Heart left ventricle (tissue), 16 donors: ENCODE data around the gene WIPF1. TPM values are rescaled to one million over a fixed set of nuclear protein-coding genes. Genes with fewer than 3 reads are reported as not detected.

Experiments used
- ATAC-seq, 4 donors: fragments of 200-7000 bp; cut with Tn5 transposase; one replicate each; pipeline ENCODE4 v1.9.1; 2020 to 2022; ENCODE audit warnings: moderate library complexity in 4 of 4, mild to moderate bottlenecking in 3 of 4, moderate number of reproducible peaks in 1 of 4
- DNase-seq, 5 donors: peaks; one replicate each; pipeline ENCODE4 v3.0.0-alpha.2; 2020
- H3K27ac ChIP-seq, 12 donors: fragments of 200-600 bp; sonication (generic) in 4 of 12; one replicate each; pipeline versions ENCODE4 v1.5.0 to v1.8.0; 2016 to 2022; ENCODE audit warnings: mild to moderate bottlenecking in 2 of 12
- H3K27me3 ChIP-seq, 9 donors: fragments of 200-600 bp; sonication (generic) in 2 of 9; one replicate each; pipeline versions ENCODE4 v1.5.1 to v1.8.0; 2016 to 2022; ENCODE audit warnings: mild to moderate bottlenecking in 3 of 9
- H3K36me3 ChIP-seq, 9 donors: fragments of 200-600 bp; sonication (generic) in 2 of 9; one replicate each; pipeline versions ENCODE4 v1.5.0 to v1.8.0; 2018 to 2022; ENCODE audit warnings: mild to moderate bottlenecking in 2 of 9
- H3K4me1 ChIP-seq, 12 donors: fragments of 200-600 bp; sonication (generic) in 4 of 12; one replicate each; pipeline versions ENCODE4 v1.5.0 to v1.8.0; 2016 to 2022; ENCODE audit warnings: mild to moderate bottlenecking in 3 of 12
- H3K4me3 ChIP-seq, 12 donors: fragments of 200-600 bp; sonication (generic) in 4 of 12; one replicate each; pipeline versions ENCODE4 v1.5.0 to v1.8.0; 2017 to 2022; ENCODE audit warnings: mild to moderate bottlenecking in 9 of 12, moderate library complexity in 4 of 12
- H3K9me3 ChIP-seq, 12 donors: fragments of 200-600 bp; sonication (generic) in 4 of 12; one replicate each; pipeline versions ENCODE4 v1.5.0 to v1.8.0; 2016 to 2022; ENCODE audit warnings: mild to moderate bottlenecking in 1 of 12
- CTCF ChIP-seq, 12 donors: fragments of 200-600 bp; sonication (generic) in 4 of 12; IDR thresholded peaks; one replicate each; pipeline versions ENCODE4 v1.5.0 to v1.8.0; 2018 to 2022; ENCODE audit warnings: antibody characterized with exemption in 12 of 12, mild to moderate bottlenecking in 5 of 12
- POLR2A ChIP-seq, 2 donors: fragments of 450-650 bp; IDR thresholded peaks; one replicate each; pipeline ENCODE4 v1.6.1; 2017; ENCODE audit warnings: antibody characterized with exemption in 2 of 2, mild to moderate bottlenecking in 2 of 2, moderate library complexity in 2 of 2
- WGBS, 4 donors: extraction: QIAGEN DNeasy Blood & Tissue Kit in 2 of 4; methylation state at CpG; one replicate each; pipeline versions ENCODE4 v1.1.5 to v1.1.7; 2013 to 2018; 5-methylcytosine and 5-hydroxymethylcytosine counted together
- intact Hi-C, 10 donors: fragments of 100-400 bp; cut with DNase I; formaldehyde crosslinking; loops; one replicate each; pipeline versions ENCODE4 v1.11.1 to v1.14.2; 2022
- polyA plus RNA-seq, 2 donors: library from polyadenylated mRNA; stranded (reverse); fragments of 200-250 nt; gene quantifications; one replicate each; pipeline ENCODE4 v1.2.3, GENCODE V29; 2013
- total RNA-seq, 9 donors: library from RNA; depleted of rRNA in 2 of 9; stranded (reverse); fragments of >200 nt in 2 of 9; fragmentation: NEBNext Ultra II Directional in 3 of 9; extraction: Animal tissue kit (Norgen Biotek cat#: 25700) in 3 of 9; gene quantifications; one replicate each; pipeline versions ENCODE4 v1.1.0 to v1.2.4, GENCODE V29; 2016 to 2023
- donor health status: ischemic (EF 13 %, LVEDD 7.1; RV severe dilation, severe dysfunction).
- donor health status: healthy with polysubstance abuse.
- donor health status: DM: no; HTN: yes; CAD: no.
- donor health status: DM: no; HTN: no; CAD: no.
- donor health status: ischemic (EF 25% LVEDD 6.9; RV normal size, moderate dysfunction).
- donor health status: ischemic (EF 25% LVEDD 5.7; RV mildly dilated, moderate dysfunction).
- donor health status: healthy.
- donor health status: DM: yes; HTN: yes; CAD: no.
- donor health status: ischemic (EF 35%, LVEDD 5.7; RV mildly dilated, moderate dysfunction).
- donor health status: nonischemic (EF 11% LVEDD 7.7; RV severe dilation, severe dysfunction).
- donor health status: DM: yes; HTN: yes; CAD: no.
- donor health status: PGD.
- donor health status: ischemic (EF 29% LVEDD 5.4; RV normal size, mild dysfunction).
- donor health status: nonischemic (EF 23%, LVEDD 6.1; RV moderate dilation, normal function).

WIPF1 gene
- total and polyA plus RNA-seq, 11 donors, result 9.7 to 73.2 (median 13.9) TPM

DNA sequence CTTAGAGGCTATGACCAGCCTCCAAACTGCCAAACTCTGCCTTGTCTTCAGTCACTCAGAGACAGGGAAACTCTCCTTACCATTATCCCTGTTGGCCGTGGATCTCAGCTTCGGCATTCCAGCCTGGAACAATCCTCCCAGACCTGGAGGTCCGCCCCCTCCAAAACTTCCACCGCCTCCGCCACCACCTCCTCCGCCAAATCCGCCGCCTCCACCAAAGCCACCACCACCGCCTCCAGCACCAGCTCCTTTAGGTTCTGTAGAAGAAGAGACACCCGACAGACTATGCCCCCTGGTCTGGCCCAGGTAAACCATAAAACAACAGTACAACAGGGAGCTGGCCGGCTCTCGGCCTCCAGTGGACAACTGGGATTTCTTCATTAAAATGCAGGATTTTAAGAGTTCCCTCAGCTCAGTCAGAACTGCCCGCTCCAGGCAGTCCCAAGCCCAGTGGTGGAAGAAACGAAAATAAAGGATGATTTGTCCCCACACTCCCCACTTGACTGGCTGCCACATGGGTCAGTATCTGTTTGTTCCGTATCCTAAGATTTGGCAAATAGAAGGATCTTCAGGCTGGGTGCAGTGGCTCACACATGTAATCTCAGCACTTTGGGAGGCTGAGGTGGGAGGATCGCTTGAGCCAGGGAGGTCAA lies 22.4 kb downstream of the WIPF1 start:
- H3K4me3 ChIP-seq, result no peak overlapping the region
- TF ChIP-seq POLR2A (IDR thresholded peaks at IDR 0.05) (no peak), CTCF (IDR thresholded peaks at IDR 0.05) (no peak)
- DNase-seq (no peak), ATAC-seq (no peak)
- H3K36me3 ChIP-seq, result peaks cover 0 to 99% (median 63%) of the 10 kb centered on the region in 9 donors
- WGBS, 4 donors, result 87 to 98% (median 90%) methylated on average over 16 of the region's 16 CpGs
- peaks cover 0 to 23% (median 2%) of the 10 kb centered on the region in 12 donors for H3K4me1 ChIP-seq
- H3K27me3 ChIP-seq, result no peaks in the 10 kb centered on the region
- H3K27ac ChIP-seq, result peak overlapping the region in 2 of 12 donors; percentile 11 to 29
- intact Hi-C loops, result loop anchor here in 5 of 10 donors (5.0 to 10.0 kb wide), 3 partner anchors 110 to 117 kb away; no protein-coding TSS in a partner anchor
- H3K9me3 ChIP-seq, result no peaks in the 10 kb centered on the region

GRCh38 chr2:174574657-174575056 lies 22.9 kb downstream of the WIPF1 start:
- 35 to 90% (median 49%) methylated on average over 2 of the region's 2 CpGs for WGBS, 4 donors
- H3K4me3 ChIP-seq, result no peak overlapping the region
- no peaks in the 10 kb centered on the region for H3K27me3 ChIP-seq
- ATAC-seq (peak in 2 of 4 donors; percentile 59 to 62), DNase-seq (no peak)
- H3K36me3 ChIP-seq, result peaks cover 0 to 99% (median 67%) of the 10 kb centered on the region in 9 donors
- intact Hi-C loops, result loop anchor here in 5 of 10 donors (5.0 to 10.0 kb wide), 3 partner anchors 110 to 118 kb away; no protein-coding TSS in a partner anchor
- H3K27ac ChIP-seq, result peak overlapping the region in 2 of 12 donors; percentile 11 to 29
- no peaks in the 10 kb centered on the region for H3K9me3 ChIP-seq
- TF ChIP-seq CTCF (IDR thresholded peaks at IDR 0.05) (no peak), POLR2A (IDR thresholded peaks at IDR 0.05) (no peak)
- peaks cover 0 to 28% (median 0%) of the 10 kb centered on the region in 12 donors for H3K4me1 ChIP-seq

DNA sequence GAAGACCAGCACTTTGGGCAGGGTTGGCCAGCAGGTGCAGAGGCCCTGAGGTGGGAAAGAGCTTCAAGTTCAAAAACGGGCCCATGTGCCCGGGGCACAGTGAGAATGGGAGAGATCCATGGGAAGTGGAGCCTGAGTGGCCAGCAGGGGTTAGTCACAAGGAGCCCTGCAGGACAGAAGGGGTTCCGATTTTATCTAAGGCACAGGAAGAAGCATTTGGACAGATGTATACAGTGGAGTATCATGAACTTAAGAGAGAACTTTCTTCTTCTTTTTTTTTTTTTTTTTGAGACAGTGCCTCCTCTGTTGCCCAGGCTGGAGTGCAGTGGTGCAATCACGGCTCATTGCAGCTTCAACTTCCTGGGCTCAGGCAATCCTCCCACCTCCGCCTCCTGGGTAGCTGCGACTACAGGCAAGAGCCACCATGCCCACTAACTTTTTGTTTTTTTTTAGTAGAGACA lies 24.0 kb downstream of the WIPF1 start:
- H3K4me3 ChIP-seq, result no peak overlapping the region
- no peaks in the 10 kb centered on the region for H3K9me3 ChIP-seq
- H3K27me3 ChIP-seq, result no peaks in the 10 kb centered on the region
- peaks cover 0 to 99% (median 69%) of the 10 kb centered on the region in 9 donors for H3K36me3 ChIP-seq
- peak in 3 of 4 donors; percentile 33 to 54 (median 43) for ATAC-seq
- TF ChIP-seq CTCF (IDR thresholded peaks at IDR 0.05) (no peak), POLR2A (IDR thresholded peaks at IDR 0.05) (no peak)
- peaks cover 0 to 28% (median 0%) of the 10 kb centered on the region in 12 donors for H3K4me1 ChIP-seq
- intact Hi-C loops, result loop anchor here in 2 of 10 donors (10.0 kb wide), 1 partner anchor 111 kb away; no protein-coding TSS in a partner anchor
- DNase-seq, result peak in 2 of 5 donors; percentile 56 to 73
- H3K27ac ChIP-seq, result peak overlapping the region in 1 of 12 donors; percentile 56
- 85 to 90% (median 88%) methylated on average over 6 of the region's 6 CpGs for WGBS, 4 donors

GRCh38 chr2:174572556-174572955 lies 25.0 kb downstream of the WIPF1 start:
- Histone ChIP-seq H3K4me3 (no peak overlapping the region), H3K36me3 (peaks cover 0 to 100% (median 75%) of the 10 kb centered on the region in 9 donors), H3K4me1 (peaks cover 0 to 28% (median 0%) of the 10 kb centered on the region in 12 donors), H3K9me3 (no peaks in the 10 kb centered on the region), H3K27me3 (no peaks in the 10 kb centered on the region), H3K27ac (no peak overlapping the region)
- ATAC-seq, result no peak
- intact Hi-C loops, result loop anchor here in 2 of 10 donors (10.0 kb wide), 1 partner anchor 112 kb away; no protein-coding TSS in a partner anchor
- TF ChIP-seq POLR2A (IDR thresholded peaks at IDR 0.05) (no peak), CTCF (IDR thresholded peaks at IDR 0.05) (no peak)
- WGBS, 4 donors, result 86 to 92% (median 89%) methylated on average over 3 of the region's 3 CpGs
- DNase-seq, result no peak
